Adrenal gland (tissue), 5 donors: ENCODE results near the gene SERF1B.
"Not testable (repeated sequence)": the region's sequence is repeated elsewhere in the genome, so short reads cannot be mapped to it uniquely, and the experiment has no call there.

Experiments used
- CTCF ChIP-seq, 6 experiments: fragments of 450-650 bp in 4 of 6; fragments of 200-600 bp in 2 of 6; sonication (generic) in 1 of 6; IDR thresholded peaks; 1 replicate in 5 of 6; 2 replicates in 1 of 6; pipeline versions ENCODE4 v1.5.1 to v1.8.0; 2016 to 2021; ENCODE audit warnings: antibody characterized with exemption in 6 of 6, mild to moderate bottlenecking in 2 of 6, moderate library complexity in 1 of 6
- POLR2A ChIP-seq, 2 donors: fragments of 450-650 bp; IDR thresholded peaks; one replicate each; pipeline ENCODE4 v1.6.1; 2017; ENCODE audit warnings: antibody characterized with exemption in 2 of 2, mild to moderate bottlenecking in 2 of 2, moderate library complexity in 1 of 2
- donor health status: DM: no; HTN: no; CAD: no.

GRCh38 chr5:70056289-70056942, 31.4 kb downstream of the SERF1B start:
- not testable (repeated sequence) for TF ChIP-seq CTCF, POLR2A (IDR thresholded peaks at IDR 0.05)
